Activated CD4-positive, alpha-beta memory T cell treated with anti-CD3 and anti-CD28 coated beads for 36 hours (primary cell): ENCODE data around the gene OST4. TPM values are rescaled to one million over a fixed set of nuclear protein-coding genes. Genes with fewer than 3 reads are reported as not detected.

Experiments
- total RNA-seq, 2 experiments: library from RNA; stranded (reverse); gene quantifications; one replicate each; pipeline ENCODE4 v1.2.3, GENCODE V29; 2021

Gene OST4
- total RNA-seq, 2 experiments from 2014 or later = 307 to 310 TPM

Other genes with a start within 250 kb of the OST4 start
- not detected for gene DPYSL5, start 223.5 kb downstream of the OST4 start, total RNA-seq
- 1 to 10 TPM; 4.4 TPM for gene MAPRE3, start 101.0 kb downstream of the OST4 start, total RNA-seq
- 10 to 100 TPM; 52.4 to 60.1 TPM for gene TMEM214, start 38.7 kb downstream of the OST4 start, total RNA-seq
- gene AGBL5, start 20.0 kb downstream of the OST4 start, total RNA-seq = 10 to 100 TPM; 12.9 to 14.1 TPM
- under 1 TPM; 0.29 to 0.51 TPM for gene EMILIN1, start 7.0 kb upstream of the OST4 start, total RNA-seq
- gene KHK, start 15.1 kb upstream of the OST4 start, total RNA-seq = 10 to 100 TPM; 12.7 to 13.3 TPM
- gene CGREF1, start 47.5 kb upstream of the OST4 start, total RNA-seq = 1 to 10 TPM; 2.7 to 2.9 TPM
- under 1 TPM; 0.29 to 0.76 TPM for gene ABHD1, start 52.2 kb upstream of the OST4 start, total RNA-seq
- 10 to 100 TPM; 64.7 to 65.4 TPM for gene PREB, start 63.0 kb upstream of the OST4 start, total RNA-seq
- not detected for gene PRR30, start 67.8 kb upstream of the OST4 start, total RNA-seq
- gene TCF23, start 77.3 kb upstream of the OST4 start, total RNA-seq = not detected
- gene ATRAID, start 140.4 kb upstream of the OST4 start, total RNA-seq = 10 to 100 TPM; 84.0 to 92.7 TPM
- 10 to 100 TPM; 29.2 to 30.2 TPM for gene SLC5A6, start 140.6 kb upstream of the OST4 start, total RNA-seq
- 100 to 1,000 TPM in 1 of 2 experiments, 10 to 100 TPM in 1; 99.7 to 102 TPM for gene CAD, start 145.7 kb upstream of the OST4 start, total RNA-seq
- gene SLC30A3, start 191.4 kb upstream of the OST4 start, total RNA-seq = under 1 TPM; 0.86 to 0.90 TPM
- under 1 TPM in 1 of 2 experiments, not detected in 1; 0.19 TPM for gene DNAJC5G, start 203.8 kb upstream of the OST4 start, total RNA-seq
- not detected for gene TRIM54, start 210.8 kb upstream of the OST4 start, total RNA-seq
- gene UCN, start 236.8 kb upstream of the OST4 start, total RNA-seq = 1 to 10 TPM; 1.8 to 1.9 TPM